ENCODE measurements around the gene TCF21. TPM values are rescaled to one million over a fixed set of nuclear protein-coding genes. Genes with fewer than 3 reads are reported as not detected.

TCF21 gene
- 3.5 and 9.9 TPM in 2 replicates for total RNA-seq (ENCODE audit: low replicate concordance)

GRCh38 chr6:133888929-133889556 is at the start of gene TCF21:
TSS of gene TCF21 (plus strand) at chr6:133889113. CDS start at chr6:133889398, 285 bp downstream.

Other genes starting within 250 kb of the TCF21 start
- gene TBPL1, start 64.1 kb downstream of the TCF21 start, total RNA-seq (ENCODE audit: low replicate concordance) = 20.1 and 25.6 TPM in 2 replicates
- gene SLC2A12, start 163.5 kb downstream of the TCF21 start, total RNA-seq (ENCODE audit: low replicate concordance) = 2.4 and 2.5 TPM in 2 replicates

Data from smooth muscle cell of the coronary artery (primary cell).